NCI-H2107 treated with DMSO at 0.1 percent for 48 hours (cell line): Measurements from ENCODE around the gene DMRT1.
A peak's percentile ranks its signal among the peaks of the same experiment; 100 is the strongest.

Source experiments
- DNase-seq: peaks from one replicate; lab custom pipeline; 2025; ENCODE audit not compliant: unreplicated experiment; lab: John Stamatoyannopoulos, UW

DMRT1 gene

DNA sequence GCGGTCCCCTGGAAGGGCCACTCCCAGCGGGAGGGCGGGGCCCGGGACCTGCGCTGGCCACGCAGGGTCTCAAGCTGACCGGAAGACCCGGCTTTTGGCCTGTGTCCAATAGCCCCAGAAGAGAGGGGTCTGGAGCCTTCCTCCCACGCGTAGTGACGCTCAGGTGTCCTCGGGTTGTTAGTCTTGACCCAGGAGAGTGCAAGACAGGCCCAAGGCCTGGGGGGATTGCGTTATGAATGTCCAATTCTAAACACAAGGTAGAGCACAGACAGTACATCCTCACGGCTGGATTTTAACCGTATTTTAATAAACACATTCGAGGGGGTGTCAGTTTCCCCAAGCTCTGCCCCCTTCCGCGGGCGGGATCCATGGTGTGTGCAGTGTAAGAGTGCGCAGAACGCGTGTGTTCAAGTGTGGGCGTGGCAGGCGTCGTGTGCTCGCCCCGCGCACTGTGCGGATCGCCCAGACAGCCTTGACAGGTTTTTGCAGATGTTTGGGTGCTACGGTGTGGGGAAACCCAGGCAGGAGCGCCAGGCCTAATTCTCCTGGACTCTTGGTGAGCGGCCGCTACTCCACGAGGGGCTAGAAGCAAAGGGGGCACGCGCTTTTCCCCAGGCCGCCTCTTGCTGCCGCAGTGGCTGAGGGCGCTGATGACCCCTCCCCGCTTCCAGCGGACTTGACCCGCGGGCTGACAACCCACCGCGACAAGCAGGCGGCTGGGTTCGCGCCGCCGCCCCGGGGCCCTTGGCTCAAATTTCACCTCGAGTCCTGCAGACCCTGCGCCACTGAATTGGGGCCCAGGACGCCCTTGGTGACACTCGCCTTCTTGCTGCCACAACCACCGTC, 128.9 kb downstream of the DMRT1 start:
- no peak for DNase-seq

GRCh38 chr9:971901-972500, 130.5 kb downstream of the DMRT1 start:
- DNase-seq: no peak

DNA sequence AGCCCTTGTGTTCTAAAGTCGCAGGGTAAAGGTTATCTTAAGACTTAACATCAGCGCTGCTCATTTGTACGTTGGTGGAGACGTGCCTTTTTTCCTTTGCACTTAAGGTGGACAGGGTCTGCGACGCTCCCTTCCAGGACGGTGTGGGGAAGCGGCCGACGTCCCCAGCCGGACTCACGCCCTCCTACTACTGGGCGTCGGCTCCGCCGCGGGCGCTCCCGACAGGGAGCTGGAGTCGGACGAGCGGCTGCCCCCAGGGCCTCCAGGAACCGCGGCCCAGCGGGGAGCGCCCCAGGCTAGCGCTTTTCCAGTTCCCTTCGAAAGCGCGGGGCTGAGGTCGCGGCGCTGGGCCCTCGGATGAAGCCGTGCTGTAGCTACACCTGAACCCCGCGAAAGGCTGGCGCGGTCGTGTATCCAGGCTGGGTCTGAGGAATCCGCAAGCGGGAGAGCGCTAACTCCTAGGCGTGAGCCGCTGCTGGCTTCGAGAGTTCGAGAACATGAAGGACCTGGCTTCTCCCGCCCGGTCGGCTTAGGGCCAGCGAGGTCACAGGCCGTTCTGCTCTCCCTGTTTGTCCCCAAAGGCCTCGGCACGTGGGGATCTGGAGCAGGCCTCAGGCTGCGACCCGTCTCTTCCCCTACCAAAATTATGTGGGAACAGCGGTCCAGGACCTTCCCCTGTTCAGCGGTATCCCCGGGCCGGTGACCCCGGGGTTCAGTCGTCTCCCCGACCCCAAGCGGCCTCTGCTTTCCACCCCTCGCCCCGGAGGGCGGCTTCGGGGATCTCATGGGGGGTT, 131.2 kb downstream of the DMRT1 start:
- no peak for DNase-seq

DNA sequence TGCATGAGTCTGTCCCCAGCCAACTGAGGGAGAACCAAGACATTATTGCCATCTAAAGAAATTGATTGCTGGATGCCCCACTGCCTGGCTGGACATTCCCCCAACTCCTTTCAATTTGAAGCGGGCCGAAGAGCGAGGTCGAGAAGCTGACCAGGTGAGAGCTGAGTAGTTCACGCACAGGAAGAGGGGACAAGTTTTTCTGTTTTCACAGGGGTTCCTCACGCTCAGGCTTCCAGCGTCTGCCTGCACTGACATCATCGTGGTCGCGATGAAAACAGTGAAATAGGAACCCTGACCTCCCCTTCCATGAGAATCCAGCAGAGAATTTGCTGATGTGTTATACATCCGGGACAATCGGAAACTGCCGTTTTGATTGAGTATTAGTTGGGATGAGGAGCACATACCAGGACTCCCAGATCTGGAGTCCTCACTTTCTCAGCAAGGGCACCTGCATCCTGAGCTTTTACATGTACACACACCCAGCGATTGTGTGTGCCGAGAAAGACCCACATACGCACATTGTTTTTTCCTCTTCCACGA, 131.9 kb downstream of the DMRT1 start:
- DNase-seq: no peak

DNA sequence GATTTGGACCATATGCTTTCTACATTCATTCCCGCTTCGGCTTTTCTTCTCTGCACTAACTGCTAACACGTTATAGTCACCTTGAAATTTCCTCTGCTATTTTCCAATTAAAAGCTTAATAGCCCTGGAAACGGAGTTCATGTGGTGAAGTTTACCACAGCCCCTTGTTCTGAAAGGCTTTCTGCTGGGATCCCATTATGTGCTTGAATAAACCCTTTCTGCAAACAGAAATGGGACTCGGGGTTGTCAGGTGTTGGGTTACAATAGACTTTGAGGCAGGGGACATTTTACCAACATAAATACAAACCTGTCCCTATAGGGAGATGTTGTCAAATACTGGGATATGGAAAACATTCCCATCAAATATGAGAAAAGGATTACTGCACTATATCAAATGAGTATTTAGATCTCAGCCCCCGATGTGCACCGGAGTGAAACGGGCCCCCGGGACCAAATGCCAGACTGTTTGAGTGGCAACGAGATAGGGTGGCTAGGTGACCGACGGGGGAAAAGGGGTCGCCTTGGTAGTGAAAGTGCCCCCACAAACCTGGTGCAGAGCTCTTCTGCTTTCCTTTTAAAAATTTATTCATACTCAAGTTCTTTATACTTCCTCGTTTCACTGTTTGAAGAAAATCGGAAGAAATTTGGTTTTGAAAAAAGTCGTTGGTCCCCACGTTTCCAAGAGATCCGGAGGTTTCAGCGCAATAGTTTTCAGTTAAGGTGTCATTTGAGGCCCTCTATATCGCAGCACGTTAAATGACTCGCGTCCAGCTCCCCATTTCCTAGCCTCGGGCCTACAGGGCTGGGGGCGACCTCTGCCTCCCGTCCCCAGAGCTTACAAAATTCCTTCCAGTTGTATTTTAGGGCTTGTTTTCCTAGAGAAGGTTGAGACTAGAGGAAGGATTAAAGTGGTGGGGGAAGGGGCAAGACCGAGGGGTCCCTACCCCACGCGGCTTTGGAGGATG, 132.8 kb downstream of the DMRT1 start:
- DNase-seq: peak; percentile 43

- DNase-seq: no peak
Observed at GRCh38 chr9:974996-975739, 133.7 kb downstream of the DMRT1 start.

- DNase-seq: no peak
Observed at GRCh38 chr9:975740-976257, 134.3 kb downstream of the DMRT1 start.

DNA sequence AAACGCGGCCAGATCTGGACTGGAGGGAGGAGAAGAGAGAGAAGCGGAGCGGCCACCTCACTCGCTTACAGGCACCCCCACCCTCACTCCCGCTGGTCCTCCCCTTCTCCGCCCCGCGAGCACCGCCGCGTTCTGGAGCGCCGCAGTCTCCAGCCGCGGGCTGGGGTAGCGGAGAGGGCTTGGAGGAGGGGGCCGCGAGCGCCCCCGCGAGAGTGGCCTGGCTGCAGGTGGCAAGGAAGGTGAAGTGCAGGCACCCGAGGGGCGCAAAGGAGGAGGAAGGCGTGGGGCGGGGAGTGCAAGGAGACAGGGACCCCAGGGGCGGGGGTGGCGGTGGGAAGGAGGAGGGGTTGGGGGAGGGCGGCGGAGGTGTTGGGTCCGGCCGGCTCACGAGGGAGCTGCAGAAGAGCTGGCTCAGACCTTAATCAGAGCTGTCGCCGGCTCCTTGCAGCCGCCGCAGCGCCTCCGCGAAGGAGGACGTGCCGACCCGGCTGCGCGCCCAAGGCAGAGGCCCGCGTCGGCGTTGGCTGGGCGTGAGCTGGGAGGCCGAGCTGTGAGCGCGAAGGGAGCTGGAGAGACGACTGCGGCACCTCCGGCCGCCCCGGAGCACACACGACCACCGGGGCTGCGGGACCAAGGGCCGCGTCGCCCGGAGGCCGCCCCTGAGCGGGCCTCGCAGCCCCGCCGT, 134.9 kb downstream of the DMRT1 start, which contains the start of gene DMRT3:
Gene DMRT3 (plus strand): TSS at position 398 of the 685 bp plus-strand sequence. CDS start 347 bp downstream, outside the sequence.
- no peak for DNase-seq

DNA sequence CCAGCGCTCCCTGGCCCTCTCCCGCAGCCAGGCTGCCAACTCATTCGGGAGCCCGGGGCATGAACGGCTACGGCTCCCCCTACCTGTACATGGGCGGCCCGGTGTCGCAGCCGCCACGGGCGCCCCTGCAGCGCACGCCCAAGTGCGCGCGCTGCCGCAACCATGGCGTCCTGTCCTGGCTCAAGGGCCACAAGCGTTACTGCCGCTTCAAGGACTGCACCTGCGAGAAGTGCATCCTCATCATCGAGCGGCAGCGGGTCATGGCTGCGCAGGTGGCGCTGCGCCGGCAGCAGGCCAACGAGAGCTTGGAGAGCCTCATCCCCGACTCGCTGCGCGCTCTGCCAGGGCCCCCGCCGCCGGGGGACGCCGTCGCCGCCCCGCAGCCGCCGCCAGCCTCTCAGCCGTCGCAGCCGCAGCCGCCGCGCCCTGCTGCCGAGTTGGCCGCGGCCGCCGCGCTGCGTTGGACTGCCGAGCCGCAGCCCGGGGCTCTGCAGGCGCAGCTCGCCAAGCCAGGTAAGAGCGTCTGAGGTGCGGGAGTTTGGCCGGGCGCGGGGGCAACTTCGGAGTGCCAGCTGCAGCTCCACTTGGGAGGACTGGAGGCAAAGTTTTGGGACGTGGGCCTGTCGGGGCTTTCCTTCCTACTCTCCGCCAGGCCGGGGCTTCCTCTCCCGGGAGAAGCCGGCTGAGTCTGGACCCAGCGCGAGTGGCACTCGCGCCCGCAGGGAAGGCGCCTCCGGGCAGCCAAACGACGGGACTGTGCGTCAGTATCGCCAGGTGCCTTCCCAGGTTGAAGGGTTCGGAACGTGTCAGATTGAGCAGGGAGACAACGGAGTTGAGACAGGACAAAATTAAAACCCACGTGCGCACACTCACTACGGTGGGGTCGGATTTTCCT, 135.7 kb downstream of the DMRT1 start:
- DNase-seq: no peak

DNA sequence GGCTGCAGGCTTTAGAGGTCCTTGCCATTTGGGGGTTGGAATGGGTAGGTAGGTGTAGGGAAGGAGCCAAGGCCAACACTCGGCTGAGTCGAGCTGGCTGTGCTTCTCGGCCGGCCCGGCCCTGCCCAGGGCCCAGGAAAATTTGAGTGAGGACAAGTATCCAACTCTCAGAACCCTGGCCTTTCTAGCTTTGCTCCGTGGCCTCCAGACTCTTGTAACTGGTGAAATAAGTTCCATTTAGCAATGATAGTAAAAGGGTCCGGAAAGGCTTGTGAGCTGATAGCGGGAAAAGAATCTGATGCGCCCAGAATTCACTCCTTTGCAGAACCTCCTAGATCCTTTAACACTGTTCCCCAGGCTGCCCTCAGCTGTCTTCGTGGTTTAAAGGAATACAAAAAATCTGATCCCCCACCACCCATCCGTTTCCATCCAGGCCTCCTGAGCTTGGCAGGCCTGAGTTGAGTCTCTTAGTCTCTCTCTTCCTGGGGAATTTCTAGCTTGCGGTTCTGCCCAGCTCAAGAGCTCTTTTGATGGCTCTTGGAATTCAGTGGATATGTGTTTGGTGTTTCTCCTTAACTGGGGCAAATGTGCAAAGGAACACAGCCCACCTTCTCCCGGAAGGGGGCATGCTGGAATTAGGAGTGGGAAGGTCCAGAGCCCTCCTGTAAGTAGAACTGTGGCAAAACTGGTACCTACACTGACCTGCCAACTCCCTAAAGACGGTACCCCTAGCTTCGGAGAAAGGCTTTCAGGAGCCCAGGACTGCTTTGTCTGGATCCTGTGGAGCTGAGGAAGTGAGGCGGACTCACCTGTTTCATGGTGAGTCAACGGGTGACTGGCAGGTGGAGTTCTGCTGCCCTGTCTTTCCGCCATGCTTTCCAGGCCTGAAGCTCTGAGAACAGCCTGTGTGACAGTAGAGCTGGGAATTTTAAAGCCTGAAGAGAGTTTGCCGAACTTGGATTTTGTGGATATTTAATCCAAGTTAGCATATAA, 136.6 kb downstream of the DMRT1 start:
- no peak for DNase-seq

DNA sequence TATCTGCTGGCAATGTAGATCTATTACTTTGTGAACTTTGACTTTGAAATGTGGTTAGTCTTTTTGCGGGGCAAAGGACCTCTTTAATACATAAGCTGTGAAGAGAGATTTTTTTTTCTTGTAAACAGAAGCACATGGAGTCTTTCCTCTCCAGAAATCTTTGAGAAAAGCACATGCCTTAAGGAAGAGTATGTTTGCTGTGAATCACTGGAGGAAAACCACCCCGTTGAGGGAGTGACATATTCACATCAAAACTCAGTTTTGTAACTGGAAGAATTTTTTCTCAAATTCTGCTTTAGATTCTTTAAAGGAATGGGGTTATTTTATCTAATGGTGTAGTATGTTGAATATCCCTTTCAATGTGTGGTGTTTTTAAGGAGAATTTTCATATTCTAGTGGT, 138.5 kb downstream of the DMRT1 start:
- DNase-seq: no peak

GRCh38 chr9:980640-981039, 139.1 kb downstream of the DMRT1 start:
- DNase-seq: no peak

- DNase-seq: no peak
Observed at GRCh38 chr9:981491-981898, 140.0 kb downstream of the DMRT1 start.

- no peak for DNase-seq
Observed at GRCh38 chr9:982394-983230, 141.1 kb downstream of the DMRT1 start.

DNA sequence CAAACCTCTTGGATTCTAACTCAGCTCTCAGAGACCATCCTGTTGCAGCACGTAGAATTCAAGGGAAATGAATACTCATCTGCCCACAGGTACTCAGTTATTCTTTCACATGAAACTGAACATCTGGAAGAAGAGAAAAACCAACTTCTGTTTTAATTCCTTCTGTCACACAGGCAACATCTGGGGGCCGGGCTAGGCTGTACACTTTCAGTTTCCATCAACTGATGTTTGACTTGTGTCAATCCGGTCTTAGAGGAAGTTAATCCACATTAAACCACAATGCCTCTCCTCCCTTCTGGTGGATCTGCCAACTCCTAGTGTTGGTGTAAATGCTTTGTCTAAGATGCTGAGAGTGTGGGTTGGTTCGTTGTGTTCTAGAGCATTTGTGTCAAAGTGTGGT, 152.5 kb downstream of the DMRT1 start:
- DNase-seq: no peak

- no peak for DNase-seq
Observed at GRCh38 chr9:995192-995591, 153.7 kb downstream of the DMRT1 start.
